ENCODE measurements around the gene VSNL1. TPM values are rescaled to one million over a fixed set of nuclear protein-coding genes. Genes with fewer than 3 reads are reported as not detected.

The VSNL1 gene
- total RNA-seq, 1 donor from 2014 or later: not detected

DNA sequence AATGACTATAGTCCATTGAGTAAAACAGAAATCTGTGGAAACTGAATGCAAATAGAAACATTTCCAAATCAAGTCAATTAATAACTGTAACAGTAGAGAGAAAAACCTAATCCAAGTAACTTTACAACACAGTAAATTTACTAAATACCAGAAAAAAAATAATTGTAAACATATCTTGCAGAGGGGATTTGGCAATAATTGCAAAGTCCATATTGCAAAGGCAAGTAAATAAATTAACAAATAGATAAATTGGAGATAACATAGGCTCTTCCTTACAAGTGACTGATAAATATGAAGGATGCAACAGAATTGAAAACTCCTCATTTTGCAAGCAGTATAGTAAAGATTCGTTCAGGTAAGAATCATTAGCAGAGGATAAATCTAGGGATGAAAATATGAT is 148.1 kb downstream of the VSNL1 start:
- intact Hi-C loops (cut with micrococcal nuclease): no loop called here

GRCh38 chr2:17689010-17689409 is 148.5 kb downstream of the VSNL1 start:
- intact Hi-C loops (cut with micrococcal nuclease): no loop called here

DNA sequence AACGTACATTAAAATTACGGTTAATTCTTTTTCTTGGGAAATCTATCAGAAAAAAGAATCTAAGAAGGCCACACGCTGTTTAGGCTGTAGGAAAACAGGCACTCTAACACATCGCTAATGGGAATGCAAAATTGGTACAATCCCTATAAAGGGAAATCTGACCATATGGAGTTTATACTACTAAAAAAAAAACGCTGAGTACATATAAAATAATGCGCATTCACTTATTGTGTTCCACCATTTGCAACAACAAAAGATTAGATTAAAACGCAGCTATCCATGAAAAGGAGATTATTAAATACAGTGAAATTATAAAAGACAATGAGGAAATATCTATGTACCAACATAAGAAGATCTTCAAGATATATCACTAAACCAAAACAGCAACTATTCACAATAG is 150.3 kb downstream of the VSNL1 start:
- intact Hi-C loops (cut with micrococcal nuclease): no loop called here

Other genes starting within 250 kb of the VSNL1 start
- not detected in 2 replicates for gene RAD51AP2, start 22.3 kb upstream of the VSNL1 start, total RNA-seq
- gene SMC6, start 213.1 kb downstream of the VSNL1 start, total RNA-seq: 43.3 and 43.4 TPM in 2 replicates
- gene GEN1, start 213.4 kb downstream of the VSNL1 start, total RNA-seq: 41.8 and 45.4 TPM in 2 replicates

All from T-helper 2 cell treated with Interferon-gamma antibody and Interleukin-4, amounts not matched to agents 100 ng/mL and 5 ng/mL, for 36 hours (primary cell).